Stimulated activated CD8-positive, alpha-beta memory T cell treated with anti-CD3 and anti-CD28 coated beads, Interleukin-2, amount 100 ng/mL, for 48 hours (primary cell): ENCODE measurements around the gene PGBD1.

Source experiments
- DNase-seq, 2 donors: peaks; one replicate each; pipeline ENCODE4 v3.0.0-alpha.2; 2020; ENCODE audit warnings: low read depth in 2 of 2

Gene PGBD1

GRCh38 chr6:28335040-28335563 lies 53.7 kb downstream of the PGBD1 start:
- DNase-seq = no peak

DNA sequence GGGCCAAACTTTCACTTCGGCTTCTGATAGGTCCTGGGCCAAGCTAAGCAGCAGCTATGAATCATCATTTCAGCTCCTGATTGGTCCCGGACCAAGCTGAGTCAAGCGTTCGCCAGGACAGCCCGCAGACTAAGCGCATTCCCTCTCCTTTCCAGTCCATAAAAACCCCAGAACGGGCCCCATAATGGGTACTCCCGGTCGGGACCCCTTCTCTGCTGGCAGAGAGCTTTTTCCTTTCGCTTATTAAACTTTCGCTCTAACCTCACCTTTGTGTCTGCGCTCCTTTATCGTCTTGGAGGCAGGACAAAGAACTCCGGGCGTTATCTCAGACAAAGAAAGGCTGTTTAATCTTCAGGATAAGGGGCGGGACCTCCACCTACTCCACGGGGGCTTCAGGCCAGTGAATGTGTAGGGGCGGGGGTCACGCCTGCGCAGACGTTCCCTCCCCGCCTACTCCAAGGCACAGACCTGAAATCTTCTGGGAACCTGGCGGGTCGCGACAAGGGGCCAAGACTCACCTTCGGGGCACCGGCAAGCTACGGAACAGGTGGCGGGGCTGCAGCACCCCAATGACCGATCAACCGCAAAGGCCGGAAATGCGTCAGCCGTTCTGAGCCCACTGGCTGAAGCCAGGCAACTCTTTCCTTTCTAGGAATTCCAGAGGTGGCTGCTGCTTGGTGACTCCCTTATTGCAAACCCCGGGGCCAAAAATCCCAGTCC lies 54.4 kb downstream of the PGBD1 start, which contains the start of gene ZSCAN31:
ZSCAN31 (minus strand) TSS at position 585 of the 720 bp plus-strand sequence. CDS start 6,465 bp downstream, outside the sequence.
- DNase-seq = peak; percentile 57 to 61

DNA sequence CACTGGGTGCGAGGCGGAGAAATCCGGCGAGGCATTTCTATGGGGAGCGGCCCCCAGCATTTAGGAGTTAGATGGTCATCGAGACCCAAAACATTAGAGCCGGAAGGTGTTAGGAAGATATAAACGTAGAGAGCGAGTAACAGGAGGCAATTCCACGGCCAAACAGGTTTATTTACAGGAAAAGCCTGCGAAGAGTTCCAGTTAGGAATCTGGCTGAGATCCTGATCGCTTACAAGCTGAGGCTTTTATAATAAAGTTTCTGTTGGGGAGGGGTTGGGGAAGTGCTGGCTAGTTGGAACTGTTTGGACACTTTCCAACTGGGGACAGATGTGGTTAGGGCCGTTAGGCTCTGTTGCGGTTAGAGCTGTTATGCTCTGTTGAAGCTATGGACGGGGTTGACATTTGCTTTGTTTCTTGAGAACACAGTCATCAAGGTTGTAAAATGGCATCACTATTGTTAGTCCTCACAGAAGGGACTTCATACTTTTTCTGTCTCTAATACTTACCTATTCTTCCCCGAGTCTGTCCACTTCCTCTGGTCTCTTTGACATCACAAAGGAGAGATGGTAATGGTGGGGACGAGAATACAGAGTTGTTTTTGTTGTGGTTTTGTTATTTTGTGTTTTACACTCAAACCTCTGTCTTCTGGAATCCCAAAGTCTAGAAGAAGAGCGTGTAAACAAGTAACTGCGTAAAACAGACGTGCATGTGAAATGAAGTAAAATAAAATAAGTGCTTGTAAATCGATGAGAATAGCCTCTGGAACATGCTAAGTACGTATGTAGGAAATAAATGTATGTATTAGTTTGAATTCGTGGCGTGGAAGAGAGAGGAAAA lies 55.1 kb downstream of the PGBD1 start:
- DNase-seq = no peak

GRCh38 chr6:28337121-28337520 lies 55.7 kb downstream of the PGBD1 start:
- DNase-seq = no peak

DNA sequence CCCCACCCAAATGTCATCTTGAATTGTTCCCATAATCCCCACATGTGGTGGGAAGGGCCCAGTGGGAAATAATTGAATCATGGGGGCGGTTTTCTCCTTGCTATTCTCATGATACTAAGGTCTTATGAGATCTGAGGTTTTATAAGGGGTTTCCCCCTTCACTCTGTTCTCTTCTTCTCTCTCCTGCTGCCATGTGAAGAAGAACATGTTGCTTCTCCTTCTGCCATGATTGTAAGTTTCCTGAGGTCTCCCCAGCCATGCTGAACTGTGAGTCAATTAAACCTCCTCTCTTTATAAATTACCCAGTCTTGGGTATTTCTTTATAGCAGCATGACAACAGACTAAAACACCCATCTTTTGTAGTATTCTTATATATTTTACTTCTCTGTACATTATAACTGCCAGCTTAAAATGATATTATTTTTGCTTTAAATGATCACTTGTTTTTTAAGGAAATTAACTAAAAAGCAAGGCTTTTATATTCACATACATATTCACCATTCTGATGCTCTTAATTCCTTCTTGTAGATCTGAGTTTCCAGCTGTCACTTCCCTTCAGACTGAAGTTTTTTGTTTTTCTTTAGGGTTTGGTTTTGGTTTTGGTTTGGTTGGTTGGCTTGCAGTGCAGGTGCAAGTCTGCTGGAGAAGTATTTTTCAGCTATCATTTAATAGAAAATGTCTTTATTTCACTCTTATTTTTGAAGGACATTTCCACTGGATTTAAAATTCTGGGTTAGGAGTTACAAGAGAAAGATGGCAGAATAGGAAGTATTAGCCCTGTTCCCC lies 59.1 kb downstream of the PGBD1 start:
- no peak for DNase-seq

DNA sequence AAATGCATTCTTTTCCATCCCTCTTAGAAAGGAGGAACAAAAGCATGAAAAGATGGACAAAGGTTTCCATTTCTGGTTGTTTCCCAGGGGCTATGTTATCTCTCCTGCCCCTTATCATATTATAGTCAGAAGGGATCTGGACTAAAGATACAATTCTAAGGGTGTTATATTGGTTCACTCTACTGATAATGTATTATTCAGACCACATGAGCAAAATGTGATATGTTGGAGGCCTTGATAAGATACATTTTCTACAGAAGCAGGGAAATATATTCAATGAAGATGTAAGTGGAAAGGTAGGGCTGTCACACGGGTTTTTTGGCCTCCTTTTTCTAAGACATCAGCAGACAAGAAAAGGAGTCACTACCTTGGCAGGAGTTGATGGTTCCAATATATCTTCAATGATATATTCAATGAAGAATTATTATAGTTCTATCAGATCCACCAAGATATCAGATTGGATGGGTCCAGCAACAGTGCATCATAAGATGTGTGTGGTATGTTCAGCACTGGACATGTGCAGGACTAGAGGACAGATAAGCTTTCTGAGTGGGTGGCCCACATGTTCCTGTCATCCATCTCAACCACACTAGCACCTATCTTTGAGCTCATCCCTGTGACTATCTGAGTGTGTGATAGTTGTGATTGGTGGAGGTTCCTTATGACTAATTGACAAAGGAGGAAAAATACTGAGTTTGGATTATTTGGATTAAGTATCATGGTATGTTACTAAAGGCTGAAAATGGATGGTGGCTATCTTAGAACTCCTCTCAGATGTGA lies 62.7 kb downstream of the PGBD1 start:
- no peak for DNase-seq

DNA sequence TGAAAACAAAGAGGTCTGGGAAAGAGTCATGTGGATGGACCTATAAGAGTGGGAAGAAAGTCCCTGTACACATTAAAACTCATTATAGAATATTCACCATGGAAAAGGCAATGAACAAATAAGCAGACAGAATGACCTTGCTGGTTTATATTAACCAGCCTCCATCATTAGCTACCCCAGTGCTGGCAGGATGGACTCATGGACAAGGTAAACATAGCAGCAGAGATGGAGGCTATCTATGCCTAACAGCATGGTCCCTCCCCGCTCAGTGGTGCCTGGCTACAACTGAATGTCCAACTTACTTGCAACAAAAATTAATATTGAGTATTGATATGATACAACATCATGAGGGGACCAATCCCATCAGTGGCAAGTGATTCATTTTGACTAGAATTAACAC lies 63.8 kb downstream of the PGBD1 start:
- DNase-seq = no peak

DNA sequence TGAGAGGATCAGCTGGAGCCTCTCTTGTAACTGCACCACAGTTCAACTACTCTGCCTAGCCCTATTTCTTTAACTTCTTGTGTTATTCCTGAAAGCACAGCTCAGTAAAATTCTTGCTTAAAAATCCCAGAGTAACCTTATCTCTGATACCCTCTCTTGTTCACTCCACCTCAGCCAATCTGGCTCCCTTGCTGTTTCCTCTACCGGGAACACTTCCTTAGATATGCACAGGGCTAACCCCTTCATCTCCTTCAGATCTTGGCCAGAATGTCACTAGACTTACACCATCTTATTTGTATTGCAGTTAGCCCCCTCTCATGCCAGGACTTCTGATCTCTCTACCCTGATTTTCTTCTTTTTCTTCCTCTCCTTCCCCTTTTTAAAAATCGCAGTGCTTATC lies 65.7 kb downstream of the PGBD1 start:
- DNase-seq = no peak

DNA sequence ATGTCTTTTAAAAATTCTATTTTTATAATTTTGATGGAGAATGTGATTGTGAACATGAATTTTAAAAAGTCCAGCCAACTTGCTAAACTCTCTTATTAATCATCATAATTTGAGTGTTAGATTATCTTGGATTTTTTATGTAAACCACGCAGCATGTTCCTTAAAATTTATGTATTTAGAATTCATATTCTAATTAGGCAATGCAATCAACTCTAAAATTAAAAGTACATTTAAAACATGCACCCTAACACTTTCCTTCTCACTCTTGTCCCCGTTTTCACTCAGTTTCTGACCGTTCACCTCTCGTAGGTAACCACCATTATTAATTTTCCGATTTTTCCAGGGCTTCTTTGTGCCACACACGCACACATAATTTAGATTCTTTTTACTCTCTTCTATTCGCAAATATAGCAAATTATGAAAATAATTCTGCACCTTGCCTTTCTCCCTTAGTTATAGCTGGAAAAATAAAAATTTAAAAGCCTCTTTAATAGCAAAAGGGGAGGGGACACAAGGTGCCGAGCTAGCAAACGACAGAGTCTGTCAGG lies 68.0 kb downstream of the PGBD1 start:
- DNase-seq = no peak

DNA sequence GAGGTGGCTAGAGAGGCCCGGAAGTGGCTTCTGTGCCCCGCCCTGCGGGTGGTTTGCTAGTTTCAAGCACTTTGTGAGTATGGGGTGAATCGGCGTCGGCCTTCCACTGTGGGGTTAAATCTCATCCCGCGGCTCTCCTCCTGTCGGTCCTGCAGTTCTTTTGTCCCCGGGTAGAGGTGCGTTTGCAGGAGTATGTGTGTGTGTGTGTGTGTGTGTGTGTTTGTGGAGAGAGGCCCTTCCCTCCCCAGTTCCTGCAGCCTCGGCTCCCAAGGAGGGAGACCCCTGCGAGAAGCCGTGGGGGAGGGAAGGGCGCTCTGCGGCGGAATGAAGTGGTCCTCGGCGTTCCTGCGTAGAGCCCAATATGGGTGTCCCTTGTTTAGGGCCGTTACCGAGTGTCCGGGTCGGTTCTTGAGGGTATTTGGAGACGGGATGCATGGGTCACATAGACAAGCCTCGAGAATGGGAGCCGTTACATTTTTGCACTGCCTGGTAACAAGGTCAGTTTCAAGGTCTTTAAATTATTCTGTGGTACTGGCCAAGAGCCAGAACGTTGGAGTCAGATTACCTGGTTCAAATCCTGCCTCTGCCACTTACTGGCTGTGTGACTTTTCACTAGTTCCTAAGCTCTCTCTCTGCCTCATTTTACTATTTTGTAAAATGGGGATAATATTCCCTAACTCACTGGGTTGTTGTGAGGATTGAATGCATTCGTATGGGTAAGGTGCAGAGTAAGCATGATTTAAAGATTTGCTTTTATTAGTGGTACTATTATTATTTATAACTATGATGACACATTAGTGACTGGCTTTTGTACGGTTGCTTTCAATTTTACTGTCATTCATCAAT lies 68.7 kb downstream of the PGBD1 start, which contains the start of gene ZKSCAN3:
ZKSCAN3 (plus strand) TSS at position 56 of the 846 bp plus-strand sequence. CDS start 9,640 bp downstream, outside the sequence.
- DNase-seq = peak; percentile 78 to 85

DNA sequence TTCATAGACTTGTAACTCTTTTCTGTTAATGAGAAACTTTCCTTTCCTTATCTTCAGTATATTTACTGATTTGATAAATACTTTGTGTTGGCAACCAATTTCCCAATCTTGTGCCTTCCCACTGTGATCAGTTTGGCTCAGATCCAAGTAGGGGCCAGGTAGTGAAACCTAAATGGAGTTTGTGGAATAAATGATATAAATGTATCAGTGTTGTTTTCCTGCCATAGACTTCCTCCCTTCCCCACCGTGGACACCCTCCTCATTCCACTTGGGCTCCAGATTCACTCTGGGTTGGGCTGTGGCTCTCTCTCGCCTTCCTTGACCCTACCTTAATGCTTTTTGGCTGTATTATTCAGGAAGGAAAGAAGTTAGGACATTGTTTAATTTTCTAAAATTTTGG lies 69.7 kb downstream of the PGBD1 start:
- DNase-seq = no peak

GRCh38 chr6:28351493-28351925 lies 70.1 kb downstream of the PGBD1 start:
- no peak for DNase-seq
